NOMO-1 treated with DMSO at 0.1 percent for 48 hours (cell line): Measurements from ENCODE around the gene SIK3.

Experiments used
- DNase-seq: peaks from one replicate; lab custom pipeline; 2025; ENCODE audit not compliant: unreplicated experiment; lab: John Stamatoyannopoulos, UW

Gene SIK3

GRCh38 chr11:116973270-116973669 is 125.0 kb downstream of the SIK3 start:
- no peak for DNase-seq

GRCh38 chr11:116972691-116973090 is 125.5 kb downstream of the SIK3 start:
- no peak for DNase-seq

- no peak for DNase-seq
Observed at GRCh38 chr11:116970485-116971292, 127.5 kb downstream of the SIK3 start.

- DNase-seq = no peak
Observed at GRCh38 chr11:116969694-116970093, 128.5 kb downstream of the SIK3 start.

DNA sequence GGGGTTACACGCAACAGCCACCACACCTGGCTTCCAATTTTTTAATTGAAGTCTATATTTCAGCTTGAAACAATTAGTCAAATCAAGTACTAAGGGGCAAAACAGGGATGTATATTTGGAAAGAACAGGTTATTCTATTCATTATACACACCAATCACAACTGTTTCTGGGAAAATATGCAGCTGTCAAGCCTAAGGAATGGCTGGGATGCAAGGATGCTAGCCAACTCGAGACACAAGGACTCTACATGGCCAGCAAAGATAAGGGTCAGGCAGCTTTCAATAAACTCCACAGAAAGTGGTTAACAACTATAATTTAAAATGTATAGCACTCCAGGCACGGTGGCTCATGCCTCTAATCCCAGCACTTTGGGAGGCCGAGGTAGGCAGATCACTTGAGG is 134.0 kb downstream of the SIK3 start:
- DNase-seq = no peak

- DNase-seq = no peak
Observed at GRCh38 chr11:116963813-116964212, 134.4 kb downstream of the SIK3 start.

GRCh38 chr11:116962108-116962507 is 136.1 kb downstream of the SIK3 start:
- DNase-seq = no peak

DNA sequence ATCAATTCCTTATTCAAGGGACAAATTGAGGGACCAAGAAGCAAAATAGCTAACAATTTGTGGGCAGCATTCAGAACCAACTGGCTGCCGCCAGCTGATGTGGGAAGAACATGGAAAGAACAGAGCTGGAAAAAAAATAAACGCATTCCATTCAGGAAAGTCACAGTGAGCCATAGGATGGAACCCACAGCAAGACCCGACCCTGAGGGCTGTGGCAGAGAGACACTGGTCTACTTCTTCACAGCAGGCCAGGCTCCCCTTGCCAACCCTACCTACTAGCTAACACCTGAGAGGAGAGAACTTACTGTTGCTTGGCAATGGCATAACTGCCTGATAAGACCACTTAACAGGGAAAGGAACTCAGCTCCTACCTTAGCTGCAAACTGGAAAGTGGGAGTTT is 137.3 kb downstream of the SIK3 start:
- DNase-seq = no peak

GRCh38 chr11:116958246-116958645 is 140.0 kb downstream of the SIK3 start:
- no peak for DNase-seq

DNA sequence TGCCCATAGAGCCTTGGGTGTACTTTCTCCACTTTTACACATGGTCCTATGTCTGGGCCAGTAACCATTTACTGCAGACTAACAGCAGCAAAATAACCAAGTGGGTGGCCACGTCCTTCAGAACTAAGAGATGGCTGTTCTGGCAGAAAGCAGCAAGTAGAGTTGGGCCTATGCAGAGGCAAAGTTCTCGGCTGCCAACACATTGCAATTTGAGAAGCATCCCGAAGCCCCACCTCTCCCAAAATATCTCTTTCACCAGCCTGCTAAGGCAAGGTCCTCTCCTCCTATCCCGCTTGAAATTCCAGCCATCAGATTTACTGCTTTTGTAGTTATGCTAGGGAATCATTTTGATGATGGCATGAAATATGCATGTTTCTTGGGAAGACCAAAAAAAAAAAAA is 142.3 kb downstream of the SIK3 start:
- DNase-seq = no peak

DNA sequence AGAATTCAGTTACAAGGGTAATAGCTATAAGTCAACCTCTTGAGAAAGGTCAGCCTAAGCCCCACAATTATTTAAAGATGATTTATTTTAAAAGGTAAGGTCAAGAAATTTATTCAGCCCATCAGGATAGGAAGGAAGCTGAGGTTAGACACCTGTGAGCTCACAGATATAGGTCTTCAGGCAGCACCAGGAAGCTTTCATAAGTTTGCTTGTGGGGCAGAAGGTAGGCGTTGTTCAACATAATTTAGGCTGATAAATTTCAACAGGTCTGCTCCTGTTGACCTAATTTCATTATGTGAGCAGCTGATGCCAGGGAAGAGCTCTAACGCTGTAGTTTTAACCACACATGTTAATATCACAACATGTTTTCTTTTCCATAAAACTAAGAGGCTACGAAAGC is 142.7 kb downstream of the SIK3 start:
- no peak for DNase-seq

- no peak for DNase-seq
Observed at GRCh38 chr11:116953530-116954285, 144.5 kb downstream of the SIK3 start.

GRCh38 chr11:116951762-116952161 is 146.5 kb downstream of the SIK3 start:
- no peak for DNase-seq

DNA sequence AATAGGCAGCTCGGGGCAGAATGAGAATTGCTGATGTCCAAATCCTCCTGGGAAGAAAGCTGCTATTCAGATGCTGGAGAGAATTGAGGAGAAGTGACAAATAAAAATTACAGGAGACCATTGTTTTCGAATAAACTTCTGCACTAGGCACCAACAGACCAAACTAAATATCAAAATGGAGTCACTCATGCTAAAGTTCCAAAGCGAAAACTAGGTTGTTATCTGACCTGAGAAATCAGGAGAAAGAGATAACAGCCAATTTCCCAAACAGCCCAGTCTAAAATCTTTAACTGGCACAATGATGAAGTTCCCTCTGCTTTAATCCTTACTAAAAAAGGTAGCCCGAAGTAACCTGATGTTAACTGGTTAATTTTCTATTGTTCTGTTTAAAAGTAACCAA is 148.0 kb downstream of the SIK3 start:
- no peak for DNase-seq

- peak; percentile 82 for DNase-seq
Observed at GRCh38 chr11:116948391-116948790, 149.8 kb downstream of the SIK3 start.

DNA sequence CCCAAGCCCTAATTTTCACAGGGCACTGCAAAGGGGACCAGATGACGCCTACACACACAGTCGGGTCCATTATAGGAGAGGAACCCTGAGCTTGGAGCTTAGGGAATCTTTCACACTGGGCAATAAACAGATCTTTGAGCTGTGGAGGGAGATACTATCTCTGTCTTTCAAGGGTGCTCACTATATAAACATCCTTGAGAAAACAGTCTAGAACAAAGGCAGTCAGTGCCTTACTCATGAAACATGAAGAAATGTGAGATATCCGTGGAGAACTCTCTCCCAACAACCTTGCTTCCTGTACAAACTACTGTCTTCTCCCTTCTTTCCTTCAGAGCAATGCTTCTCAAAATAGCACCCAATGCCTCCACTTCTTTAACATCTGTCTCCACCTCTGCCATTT is 151.8 kb downstream of the SIK3 start:
- DNase-seq = no peak

- DNase-seq = no peak
Observed at GRCh38 chr11:116939499-116939898, 158.7 kb downstream of the SIK3 start.

DNA sequence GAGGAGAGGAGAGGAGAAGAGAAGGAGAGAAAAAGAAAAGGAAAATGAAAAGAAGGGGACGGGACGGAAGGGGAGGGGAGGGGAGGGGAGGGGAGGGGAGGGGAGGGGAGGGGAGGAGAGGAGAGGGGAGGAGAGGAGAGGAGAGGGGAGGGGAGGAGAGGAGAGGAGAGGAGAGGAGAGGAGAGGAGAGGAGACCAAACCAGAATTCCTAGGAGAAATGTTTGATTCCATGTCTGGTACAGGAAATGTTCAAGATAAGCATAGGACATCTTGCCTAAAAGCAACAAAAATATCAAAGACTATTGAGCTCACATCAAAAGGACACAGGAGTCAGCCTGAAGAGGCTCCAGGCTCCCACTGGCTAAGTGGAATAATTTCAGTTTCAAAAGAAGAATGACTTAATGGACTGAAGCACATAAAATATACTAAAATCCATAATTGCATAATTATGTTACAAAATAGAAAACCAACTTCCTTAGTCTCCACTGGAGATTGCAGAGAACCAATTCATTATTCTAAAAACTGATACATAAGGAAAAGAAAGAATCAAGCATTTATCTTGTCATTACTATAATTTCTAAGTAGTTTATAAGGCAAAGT is 159.7 kb downstream of the SIK3 start:
- peak; percentile 65 for DNase-seq

- DNase-seq = no peak
Observed at GRCh38 chr11:116936754-116937446, 161.3 kb downstream of the SIK3 start.

- no peak for DNase-seq
Observed at GRCh38 chr11:116935514-116935913, 162.7 kb downstream of the SIK3 start.

GRCh38 chr11:116935089-116935488 is 163.1 kb downstream of the SIK3 start:
- no peak for DNase-seq
